ENCODE data around the gene OR13C8. TPM values are rescaled to one million over a fixed set of nuclear protein-coding genes. Genes with fewer than 3 reads are reported as not detected.
A peak's percentile ranks its signal among the peaks of the same experiment; 100 is the strongest.
"Not testable (repeated sequence)": the region's sequence is repeated elsewhere in the genome, so short reads cannot be mapped to it uniquely, and the experiment has no call there.

The OR13C8 gene
- total RNA-seq, 6 experiments from 2014 or later, result not detected

DNA sequence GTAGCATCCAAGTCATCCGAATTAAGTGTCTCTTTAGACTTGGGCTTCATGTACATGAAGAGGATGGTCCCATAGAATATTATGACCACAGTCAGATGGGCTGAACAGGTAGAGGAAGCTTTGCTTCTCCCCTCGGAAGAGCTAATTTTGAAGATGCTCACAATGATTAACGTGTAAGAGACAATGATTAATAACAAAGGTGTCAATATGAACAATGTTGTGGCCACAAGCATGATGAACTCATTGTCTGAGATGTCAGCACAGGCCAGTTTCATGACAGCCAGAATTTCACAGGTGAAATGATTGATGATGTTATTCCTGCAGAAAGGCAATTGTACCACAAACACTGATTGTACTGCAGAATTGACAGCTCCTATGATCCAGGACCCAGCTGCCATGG, 35.8 kb downstream of the OR13C8 start:
- Mint-ChIP-seq H3K4me3 (no peak overlapping the region), H3K27ac (no peak overlapping the region), H3K4me1 (ENCODE audit: low read depth) (no peaks in the 10 kb centered on the region), H3K27me3 (ENCODE audit: insufficient read depth) (no peaks in the 10 kb centered on the region), H3K36me3 (ENCODE audit: low read depth) (no peaks in the 10 kb centered on the region), H3K9me3 (peaks cover 15% of the 10 kb centered on the region; the same call in 1 of the 2 replicates)
- DNase-seq, result no peak
- TF ChIP-seq, protein P1, sequence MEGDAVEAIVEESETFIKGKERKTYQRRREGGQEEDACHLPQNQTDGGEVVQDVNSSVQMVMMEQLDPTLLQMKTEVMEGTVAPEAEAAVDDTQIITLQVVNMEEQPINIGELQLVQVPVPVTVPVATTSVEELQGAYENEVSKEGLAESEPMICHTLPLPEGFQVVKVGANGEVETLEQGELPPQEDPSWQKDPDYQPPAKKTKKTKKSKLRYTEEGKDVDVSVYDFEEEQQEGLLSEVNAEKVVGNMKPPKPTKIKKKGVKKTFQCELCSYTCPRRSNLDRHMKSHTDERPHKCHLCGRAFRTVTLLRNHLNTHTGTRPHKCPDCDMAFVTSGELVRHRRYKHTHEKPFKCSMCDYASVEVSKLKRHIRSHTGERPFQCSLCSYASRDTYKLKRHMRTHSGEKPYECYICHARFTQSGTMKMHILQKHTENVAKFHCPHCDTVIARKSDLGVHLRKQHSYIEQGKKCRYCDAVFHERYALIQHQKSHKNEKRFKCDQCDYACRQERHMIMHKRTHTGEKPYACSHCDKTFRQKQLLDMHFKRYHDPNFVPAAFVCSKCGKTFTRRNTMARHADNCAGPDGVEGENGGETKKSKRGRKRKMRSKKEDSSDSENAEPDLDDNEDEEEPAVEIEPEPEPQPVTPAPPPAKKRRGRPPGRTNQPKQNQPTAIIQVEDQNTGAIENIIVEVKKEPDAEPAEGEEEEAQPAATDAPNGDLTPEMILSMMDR (IDR thresholded peaks at IDR 0.05), result no peak

GRCh38 chr9:104605527-104605926, 36.6 kb downstream of the OR13C8 start, which contains the start of gene OR13C2:
Gene OR13C2 (minus strand): TSS chr9:104605627. CDS start chr9:104605627, 0 bp downstream.
- DNase-seq; H3K4me3 Mint-ChIP-seq; H3K4me1 Mint-ChIP-seq (ENCODE audit: low read depth); H3K27ac Mint-ChIP-seq; H3K27me3 Mint-ChIP-seq (ENCODE audit: insufficient read depth); H3K36me3 Mint-ChIP-seq (ENCODE audit: low read depth): not testable (repeated sequence)
- H3K9me3 Mint-ChIP-seq, result peaks cover 15% of the 10 kb centered on the region; the same call in 1 of the 2 replicates

DNA sequence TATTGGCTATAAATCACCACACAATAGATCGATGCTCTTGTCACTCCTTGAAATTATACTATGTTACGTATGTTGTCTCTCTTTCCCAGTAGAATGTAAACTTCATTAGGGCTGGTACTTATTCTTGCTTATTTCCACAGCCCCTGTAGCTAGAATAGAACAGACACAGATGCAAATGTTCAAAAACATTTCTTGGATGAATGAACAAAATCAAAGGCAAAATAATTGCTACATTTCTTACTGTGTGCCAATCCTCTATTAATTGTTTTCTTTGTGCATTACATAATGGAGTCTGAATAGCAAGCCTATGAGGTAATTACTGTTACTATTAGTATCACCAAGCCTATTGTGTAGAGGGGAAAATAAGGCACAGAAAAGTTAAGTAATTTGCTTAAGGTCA, 37.2 kb downstream of the OR13C8 start:
- no peak for DNase-seq
- Mint-ChIP-seq H3K4me1 (ENCODE audit: low read depth) (no peaks in the 10 kb centered on the region), H3K4me3 (no peak overlapping the region), H3K36me3 (ENCODE audit: low read depth) (no peaks in the 10 kb centered on the region), H3K27me3 (ENCODE audit: insufficient read depth) (no peaks in the 10 kb centered on the region), H3K27ac (no peak overlapping the region), H3K9me3 (peaks cover 15% of the 10 kb centered on the region; the same call in 1 of the 2 replicates)
- TF ChIP-seq, protein P1 (IDR thresholded peaks at IDR 0.05), result no peak

GRCh38 chr9:104608336-104608735, 39.4 kb downstream of the OR13C8 start:
- no peaks in the 10 kb centered on the region for H3K27me3 Mint-ChIP-seq (ENCODE audit: insufficient read depth)
- H3K36me3 Mint-ChIP-seq (ENCODE audit: low read depth), result no peaks in the 10 kb centered on the region; the same call in 1 of the 2 replicates
- no peak overlapping the region for H3K4me3 Mint-ChIP-seq
- DNase-seq, result no peak
- no peaks in the 10 kb centered on the region for H3K4me1 Mint-ChIP-seq (ENCODE audit: low read depth)
- H3K9me3 Mint-ChIP-seq, result peaks cover 11% of the 10 kb centered on the region
- no peak overlapping the region for H3K27ac Mint-ChIP-seq
- TF ChIP-seq, protein P1 (IDR thresholded peaks at IDR 0.05), result peak; percentile 16; the same call in 1 of the 2 replicates

DNA sequence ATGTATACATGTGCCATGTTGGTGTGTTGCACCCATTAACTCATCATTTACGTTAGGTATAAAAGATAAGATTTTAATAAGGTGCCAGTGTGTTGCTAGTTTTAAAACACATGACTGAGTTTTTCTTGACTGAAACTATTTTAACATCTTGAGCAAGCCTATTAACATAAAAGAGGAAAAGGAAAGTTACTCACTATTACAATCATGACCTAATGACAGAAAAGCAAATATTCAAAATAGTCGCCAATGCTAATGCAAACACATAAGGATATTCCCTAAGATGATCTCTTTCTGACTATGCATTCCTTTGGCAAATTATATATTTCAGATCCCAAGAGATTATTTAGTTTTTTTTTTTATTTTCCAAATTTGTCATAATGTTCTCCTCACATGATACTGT, 42.2 kb downstream of the OR13C8 start:
- Mint-ChIP-seq H3K9me3 (peaks cover 8% of the 10 kb centered on the region), H3K27ac (no peak overlapping the region)

DNA sequence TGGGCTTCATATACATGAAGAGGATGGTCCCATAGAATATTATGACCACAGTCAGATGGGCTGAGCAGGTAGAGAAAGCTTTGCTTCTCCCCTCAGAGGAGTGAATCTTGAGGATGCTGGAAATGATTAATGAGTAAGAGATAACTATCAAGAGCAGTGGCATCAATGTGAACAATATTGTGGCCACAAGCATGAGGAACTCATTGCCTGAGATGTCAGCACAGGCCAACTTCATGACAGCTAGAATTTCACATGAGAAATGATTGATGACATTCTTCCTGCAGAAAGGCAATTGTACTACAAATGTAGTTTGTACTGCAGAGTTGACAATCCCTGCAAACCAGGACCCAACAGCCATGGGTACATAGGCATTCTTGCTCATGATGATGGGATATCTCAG, 48.5 kb downstream of the OR13C8 start:
- no peaks in the 10 kb centered on the region for H3K27me3 Mint-ChIP-seq (ENCODE audit: insufficient read depth)
- no peaks in the 10 kb centered on the region; the same call in 1 of the 2 replicates for H3K36me3 Mint-ChIP-seq (ENCODE audit: low read depth)
- no peak overlapping the region for H3K27ac Mint-ChIP-seq
- H3K4me3 Mint-ChIP-seq, result no peak overlapping the region
- peaks cover 22% of the 10 kb centered on the region for H3K9me3 Mint-ChIP-seq
- DNase-seq, result no peak
- TF ChIP-seq, protein P1 (IDR thresholded peaks at IDR 0.05), result no peak
- H3K4me1 Mint-ChIP-seq (ENCODE audit: low read depth), result no peaks in the 10 kb centered on the region

More for the DNA sequence above, 42.2 kb downstream of the OR13C8 start:
- DNase-seq, result no peak
- no peaks in the 10 kb centered on the region; the same call in 1 of the 2 replicates for H3K36me3 Mint-ChIP-seq (ENCODE audit: low read depth)
- H3K4me1 Mint-ChIP-seq (ENCODE audit: low read depth), result no peaks in the 10 kb centered on the region
- H3K4me3 Mint-ChIP-seq, result no peak overlapping the region
- H3K27me3 Mint-ChIP-seq (ENCODE audit: insufficient read depth), result no peaks in the 10 kb centered on the region
- TF ChIP-seq, protein P1 (IDR thresholded peaks at IDR 0.05), result no peak

Data from HFFc6 (cell line).